RWPE1 (cell line): Measurements from ENCODE around the gene PTGDS.
A peak's percentile ranks its signal among the peaks of the same experiment; 100 is the strongest.

Experiments used
- CTCF ChIA-PET: fragments of 350-600 bp; sonication (Branson Sonifier 250); formaldehyde crosslinking; extraction: SDS; loops from one replicate; lab custom pipeline; 2021; lab: Yijun Ruan, JAX
- POLR2A ChIA-PET: fragments of 400-600 bp; formaldehyde crosslinking; extraction: SDS; loops from one replicate; lab custom pipeline; 2020; ENCODE audit warnings: antibody characterized with exemption; ENCODE audit not compliant: low non-redundant PET; lab: Yijun Ruan, JAX
- DNase-seq: peaks from one replicate; pipeline ENCODE4 v3.0.0; 2012; ENCODE audit warnings: low spot score
- H3K27ac ChIP-seq: fragments of 450-650 bp; 2 replicates; pipeline ENCODE4 v1.5.1; 2017
- CTCF ChIP-seq: fragments of 450-650 bp; conservative IDR thresholded peaks from 2 replicates; pipeline ENCODE4 v1.5.1; 2017; ENCODE audit warnings: low read depth, mild to moderate bottlenecking

The PTGDS gene

GRCh38 chr9:137025517-137025966 is 48.2 kb downstream of the PTGDS start:
- POLR2A ChIA-PET: interaction anchor here (1.2 kb wide), 1 partner anchor 33 kb away, joined by 5 read pairs; the partner anchor contains the start of gene PAXX
- DNase-seq: peak; percentile 61
- H3K27ac ChIP-seq: peak overlapping the region; percentile 81
- no peak; the same call in 1 of the 2 replicates for TF ChIP-seq CTCF
- CTCF ChIA-PET: interaction anchor here (0.6 to 4.7 kb wide), 6 partner anchors 11 to 131 kb away, joined by 3 to 44 read pairs (median 4); partner anchors contain the start of gene NPDC1

- DNase-seq: no peak
- peak overlapping the region; percentile 81 for H3K27ac ChIP-seq
- TF ChIP-seq CTCF: no peak
- ChIA-PET CTCF (interaction anchor here (0.5 to 4.7 kb wide), 6 partner anchors 10 to 190 kb away, joined by 3 to 44 read pairs (median 5); partner anchors contain the start of gene NPDC1), POLR2A (no interaction called here)
Measured at GRCh38 chr9:137026384-137026783, 49.1 kb downstream of the PTGDS start.

- POLR2A ChIA-PET: no interaction called here
- CTCF ChIA-PET: interaction anchor here (0.6 to 4.7 kb wide), 6 partner anchors 9 to 427 kb away, joined by 3 to 44 read pairs (median 5); partner anchors contain the start of gene NPDC1
- peak overlapping the region; percentile 81 for H3K27ac ChIP-seq
- no peak for DNase-seq
- TF ChIP-seq CTCF: no peak
Measured at GRCh38 chr9:137026828-137027227, 49.5 kb downstream of the PTGDS start.

GRCh38 chr9:137027369-137028262 is 50.3 kb downstream of the PTGDS start, which contains the start of gene ABCA2:
ABCA2 (minus strand) TSS chr9:137028237; CDS start chr9:137028140, 97 bp downstream.
- ChIA-PET CTCF (interaction anchor here (0.6 to 4.7 kb wide), 14 partner anchors 8 to 426 kb away, joined by 3 to 44 read pairs (median 10); partner anchors contain the start of genes NPDC1, PAXX and SAPCD2), POLR2A (no interaction called here)
- peak within 1 kb of the TSS; percentile 81 for H3K27ac ChIP-seq

GRCh38 chr9:137028263-137029057 is 51.2 kb downstream of the PTGDS start:
- POLR2A ChIA-PET: interaction anchor here (0.5 kb wide), 2 partner anchors 9 to 144 kb away, joined by 3 read pairs; no protein-coding TSS in a partner anchor
- peak overlapping the region; percentile 81 for H3K27ac ChIP-seq

More at GRCh38 chr9:137027369-137028262, 50.3 kb downstream of the PTGDS start, which contains the start of gene ABCA2:
- no peak for DNase-seq
- no peak for TF ChIP-seq CTCF

More at GRCh38 chr9:137028263-137029057, 51.2 kb downstream of the PTGDS start:
- no peak for DNase-seq
- TF ChIP-seq CTCF: peak; percentile 75
- CTCF ChIA-PET: interaction anchor here (0.6 to 4.7 kb wide), 44 partner anchors 8 to 619 kb away, joined by 3 to 44 read pairs (median 4); partner anchors contain the start of genes CLIC3, ENTPD8, FBXW5 and NELFB
